DMS79 treated with DMSO at 0.1 percent for 48 hours (cell line): Measurements from ENCODE around the gene B4GALT2.

ENCODE experiments used
- DNase-seq: peaks from one replicate; lab custom pipeline; 2025; lab: John Stamatoyannopoulos, UW

B4GALT2 gene

GRCh38 chr1:43969746-43970466 lies 9.1 kb upstream of the B4GALT2 start, which contains the start of gene DPH2:
Gene DPH2 (plus strand): TSS chr1:43970010. CDS start chr1:43970176, 166 bp downstream.
- DNase-seq: peak; percentile 96

- DNase-seq: no peak
Measured at GRCh38 chr1:43970502-43970901, 8.5 kb upstream of the B4GALT2 start.

GRCh38 chr1:43970911-43971310 lies 8.1 kb upstream of the B4GALT2 start:
- DNase-seq: no peak

GRCh38 chr1:43971336-43971980 lies 7.6 kb upstream of the B4GALT2 start:
- no peak for DNase-seq

GRCh38 chr1:43973981-43974442 lies 5.0 kb upstream of the B4GALT2 start:
- DNase-seq: peak; percentile 76

- DNase-seq: peak; percentile 92
Measured at GRCh38 chr1:43974443-43975248, 4.4 kb upstream of the B4GALT2 start, which contains the start of gene ATP6V0B. Gene ATP6V0B (plus strand): TSS chr1:43974960. CDS start chr1:43975041, 81 bp downstream.

GRCh38 chr1:43975249-43975961 lies 3.6 kb upstream of the B4GALT2 start:
- DNase-seq: no peak

- no peak for DNase-seq
Measured at GRCh38 chr1:43976045-43976444, 3.0 kb upstream of the B4GALT2 start.

- DNase-seq: no peak
Measured at GRCh38 chr1:43976890-43977289, 2.1 kb upstream of the B4GALT2 start.

GRCh38 chr1:43977376-43978263 lies 1.4 kb upstream of the B4GALT2 start:
- no peak for DNase-seq

GRCh38 chr1:43978264-43978550 lies 803 bp upstream of the B4GALT2 start:
- DNase-seq: no peak

GRCh38 chr1:43979261-43979527 lies 184 bp downstream of the B4GALT2 start:
- no peak for DNase-seq

- peak; percentile 18 for DNase-seq
Measured at GRCh38 chr1:43979528-43980254, 681 bp downstream of the B4GALT2 start.

GRCh38 chr1:43980255-43981134 lies 1.5 kb downstream of the B4GALT2 start:
- DNase-seq: no peak

- DNase-seq: no peak
Measured at GRCh38 chr1:43981135-43981491, 2.1 kb downstream of the B4GALT2 start.

GRCh38 chr1:43981636-43982035 lies 2.6 kb downstream of the B4GALT2 start:
- no peak for DNase-seq

- no peak for DNase-seq
Measured at GRCh38 chr1:43982241-43982640, 3.2 kb downstream of the B4GALT2 start.

- DNase-seq: no peak
Measured at GRCh38 chr1:43982808-43983207, 3.8 kb downstream of the B4GALT2 start.

- no peak for DNase-seq
Measured at GRCh38 chr1:43983253-43983899, 4.4 kb downstream of the B4GALT2 start.
